SK-N-SH treated with all-trans-retinoic acid at 6 μM for 48 hours (cell line): ENCODE data around the gene LYPD1.

Experiments used
- ATAC-seq: fragments of 200-7000 bp; cut with Tn5 transposase; 3 replicates; pipeline ENCODE4 v1.9.1; 2020; ENCODE audit warnings: mild to moderate bottlenecking, moderate library complexity
- ARNTL ChIP-seq: fragments of 450-650 bp; formaldehyde crosslinking; IDR thresholded peaks from 2 replicates; pipeline ENCODE4 v1.5.0; 2020; ENCODE audit warnings: low read depth, mild to moderate bottlenecking, moderate library complexity, borderline replicate concordance
- BACH2 ChIP-seq: fragments of 250-450 bp; sonication (Bioruptor Pico); IDR thresholded peaks from 2 replicates; pipeline ENCODE4 v1.9.0; 2021; ENCODE audit warnings: mild to moderate bottlenecking, borderline replicate concordance
- CREB5 ChIP-seq: fragments of 250-450 bp; sonication (Bioruptor Pico); IDR thresholded peaks from 2 replicates; pipeline ENCODE4 v1.5.1; 2020; ENCODE audit warnings: low read depth, mild to moderate bottlenecking, moderate library complexity
- CSDC2 ChIP-seq: fragments of 250-450 bp; sonication (Bioruptor Pico); IDR thresholded peaks from 2 replicates; pipeline ENCODE4 v1.5.0; 2020; ENCODE audit warnings: mild to moderate bottlenecking, moderate library complexity
- ESRRG ChIP-seq: fragments of 250-450 bp; sonication (Bioruptor Pico); IDR thresholded peaks from 2 replicates; pipeline ENCODE4 v1.6.1; 2021; ENCODE audit warnings: mild to moderate bottlenecking
- GLIS3 ChIP-seq: fragments of 250-450 bp; sonication (Bioruptor Pico); IDR thresholded peaks from 2 replicates; pipeline ENCODE4 v1.5.0; 2020; ENCODE audit warnings: mild to moderate bottlenecking, moderate library complexity
- ISL1 ChIP-seq: fragments of 250-450 bp; sonication (Bioruptor Pico); IDR thresholded peaks from 2 replicates; pipeline ENCODE4 v2.1.2; 2022; ENCODE audit warnings: mild to moderate bottlenecking, moderate library complexity
- OSR1 ChIP-seq: fragments of 250-450 bp; sonication (Bioruptor Pico); IDR thresholded peaks from 2 replicates; pipeline ENCODE4 v1.8.0; 2022; ENCODE audit warnings: moderate library complexity, mild to moderate bottlenecking, inconsistent platforms
- PATZ1 ChIP-seq: fragments of 250-450 bp; sonication (Bioruptor Pico); IDR thresholded peaks from 2 replicates; pipeline ENCODE4 v1.8.0; 2020; ENCODE audit warnings: mild to moderate bottlenecking, moderate library complexity, borderline replicate concordance
- PPARA ChIP-seq: fragments of 250-450 bp; sonication (Bioruptor Pico); IDR thresholded peaks from 2 replicates; pipeline ENCODE4 v1.5.0; 2020; ENCODE audit warnings: mild to moderate bottlenecking, borderline replicate concordance
- RARB ChIP-seq: fragments of 250-450 bp; sonication (Bioruptor Pico); IDR thresholded peaks from 2 replicates; pipeline ENCODE4 v1.8.0; 2021; ENCODE audit warnings: mild to moderate bottlenecking, moderate library complexity
- SNAI2 ChIP-seq: fragments of 250-450 bp; sonication (Bioruptor Pico); IDR thresholded peaks from 2 replicates; pipeline ENCODE4 v1.5.0; 2020; ENCODE audit warnings: mild to moderate bottlenecking, moderate library complexity
- TCF4 ChIP-seq: fragments of 250-450 bp; sonication (Bioruptor Pico); IDR thresholded peaks from 2 replicates; pipeline ENCODE4 v1.8.0; 2021; ENCODE audit warnings: mild to moderate bottlenecking, moderate library complexity, borderline replicate concordance
- TOX ChIP-seq: fragments of 250-450 bp; sonication (Bioruptor Pico); IDR thresholded peaks from 2 replicates; pipeline ENCODE4 v1.8.0; 2021; ENCODE audit warnings: mild to moderate bottlenecking, moderate library complexity, borderline replicate concordance
- ZC3H10 ChIP-seq: fragments of 250-450 bp; sonication (Bioruptor Pico); IDR thresholded peaks from 2 replicates; pipeline ENCODE4 v1.5.1; 2021; ENCODE audit warnings: mild to moderate bottlenecking, moderate library complexity
- ZFP30 ChIP-seq: fragments of 450-650 bp; formaldehyde crosslinking; IDR thresholded peaks from 2 replicates; pipeline ENCODE4 v1.5.0; 2022; ENCODE audit warnings: mild to moderate bottlenecking, moderate library complexity
- ZNF565 ChIP-seq: fragments of 450-650 bp; formaldehyde crosslinking; conservative IDR thresholded peaks from 2 replicates; pipeline ENCODE4 v1.5.0; 2020; ENCODE audit warnings: low read depth, mild to moderate bottlenecking, moderate library complexity
- ZNF70 ChIP-seq: fragments of 450-650 bp; formaldehyde crosslinking; IDR thresholded peaks from 2 replicates; pipeline ENCODE4 v1.5.0; 2020; ENCODE audit warnings: mild to moderate bottlenecking, moderate library complexity
- ZNF8 ChIP-seq: fragments of 450-650 bp; formaldehyde crosslinking; IDR thresholded peaks from 2 replicates; pipeline ENCODE4 v1.5.0; 2020; ENCODE audit warnings: mild to moderate bottlenecking, moderate library complexity
- TF ChIP-seq, protein P1 (sequence below): fragments of 250-450 bp; sonication (Bioruptor Pico); IDR thresholded peaks from 2 replicates; pipeline ENCODE4 v1.5.1; 2021; ENCODE audit warnings: mild to moderate bottlenecking, moderate library complexity
- TF ChIP-seq, protein P2 (sequence below): fragments of 250-450 bp; sonication (Bioruptor Pico); IDR thresholded peaks from 2 replicates; pipeline ENCODE4 v1.5.0; 2020; ENCODE audit warnings: mild to moderate bottlenecking, moderate library complexity
- TF ChIP-seq, protein P3 (sequence below): fragments of 250-450 bp; sonication (Bioruptor Pico); IDR thresholded peaks from 2 replicates; pipeline ENCODE4 v1.8.0; 2021; ENCODE audit warnings: low read depth, mild to moderate bottlenecking, moderate library complexity, borderline replicate concordance

LYPD1 gene

GRCh38 chr2:132618734-132619133 is 51.3 kb downstream of the LYPD1 start:
- TF ChIP-seq CREB5 (no peak), ZNF565 (CRISPR knock-in tag) (no peak), TOX (CRISPR knock-in tag) (no peak), ZNF70 (no peak), ESRRG (CRISPR knock-in tag) (no peak), ISL1 (no peak), OSR1 (no peak)
- ATAC-seq: no peak

- TF ChIP-seq PPARA (CRISPR knock-in tag): no peak
- TF ChIP-seq, all 23 proteins: peak for 0
- ATAC-seq: no peak
Observed at GRCh38 chr2:132617989-132618388, 52.0 kb downstream of the LYPD1 start.

DNA sequence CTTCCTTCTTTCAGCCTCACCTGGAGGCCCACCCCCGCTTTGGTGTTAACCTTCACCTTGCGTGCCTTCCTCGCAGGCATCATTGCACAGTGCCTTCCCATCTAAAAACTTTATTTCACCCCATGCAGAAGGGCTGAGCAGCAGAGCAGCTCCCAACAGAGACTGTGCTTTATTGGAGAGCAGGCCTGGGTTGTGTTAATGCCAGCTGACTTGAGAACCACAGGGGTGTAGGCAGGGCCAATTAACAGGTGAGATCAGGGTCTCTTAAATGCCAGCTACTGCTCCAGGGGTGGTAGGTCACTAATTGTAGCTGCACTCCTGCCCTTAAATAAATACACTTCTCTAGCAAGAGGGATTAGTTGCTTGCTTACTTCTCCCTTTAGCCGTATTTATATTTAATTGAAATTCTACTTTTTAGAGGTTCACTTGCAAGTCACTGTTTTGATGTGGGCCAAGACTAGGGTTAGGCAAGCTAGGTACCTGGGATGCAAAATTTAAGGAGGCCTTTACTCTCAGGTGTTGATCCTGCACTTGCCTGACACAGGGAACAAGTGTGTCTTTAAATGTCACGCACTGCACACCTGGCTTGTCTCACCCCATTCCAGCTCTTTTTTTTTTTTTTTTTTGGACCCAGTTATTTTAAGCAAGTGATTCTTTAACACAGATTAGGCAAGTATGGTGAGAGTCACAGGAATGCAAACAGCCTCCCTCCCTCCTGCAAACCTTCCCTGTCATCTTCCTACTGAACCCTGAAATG is 54.5 kb downstream of the LYPD1 start:
- TF ChIP-seq, protein P1, sequence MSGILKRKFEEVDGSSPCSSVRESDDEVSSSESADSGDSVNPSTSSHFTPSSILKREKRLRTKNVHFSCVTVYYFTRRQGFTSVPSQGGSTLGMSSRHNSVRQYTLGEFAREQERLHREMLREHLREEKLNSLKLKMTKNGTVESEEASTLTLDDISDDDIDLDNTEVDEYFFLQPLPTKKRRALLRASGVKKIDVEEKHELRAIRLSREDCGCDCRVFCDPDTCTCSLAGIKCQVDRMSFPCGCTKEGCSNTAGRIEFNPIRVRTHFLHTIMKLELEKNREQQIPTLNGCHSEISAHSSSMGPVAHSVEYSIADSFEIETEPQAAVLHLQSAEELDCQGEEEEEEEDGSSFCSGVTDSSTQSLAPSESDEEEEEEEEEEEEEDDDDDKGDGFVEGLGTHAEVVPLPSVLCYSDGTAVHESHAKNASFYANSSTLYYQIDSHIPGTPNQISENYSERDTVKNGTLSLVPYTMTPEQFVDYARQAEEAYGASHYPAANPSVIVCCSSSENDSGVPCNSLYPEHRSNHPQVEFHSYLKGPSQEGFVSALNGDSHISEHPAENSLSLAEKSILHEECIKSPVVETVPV (CRISPR knock-in tag): no peak
- no peak for TF ChIP-seq CSDC2 (CRISPR knock-in tag)
- TF ChIP-seq PATZ1 (CRISPR knock-in tag): no peak
- TF ChIP-seq, protein P2, sequence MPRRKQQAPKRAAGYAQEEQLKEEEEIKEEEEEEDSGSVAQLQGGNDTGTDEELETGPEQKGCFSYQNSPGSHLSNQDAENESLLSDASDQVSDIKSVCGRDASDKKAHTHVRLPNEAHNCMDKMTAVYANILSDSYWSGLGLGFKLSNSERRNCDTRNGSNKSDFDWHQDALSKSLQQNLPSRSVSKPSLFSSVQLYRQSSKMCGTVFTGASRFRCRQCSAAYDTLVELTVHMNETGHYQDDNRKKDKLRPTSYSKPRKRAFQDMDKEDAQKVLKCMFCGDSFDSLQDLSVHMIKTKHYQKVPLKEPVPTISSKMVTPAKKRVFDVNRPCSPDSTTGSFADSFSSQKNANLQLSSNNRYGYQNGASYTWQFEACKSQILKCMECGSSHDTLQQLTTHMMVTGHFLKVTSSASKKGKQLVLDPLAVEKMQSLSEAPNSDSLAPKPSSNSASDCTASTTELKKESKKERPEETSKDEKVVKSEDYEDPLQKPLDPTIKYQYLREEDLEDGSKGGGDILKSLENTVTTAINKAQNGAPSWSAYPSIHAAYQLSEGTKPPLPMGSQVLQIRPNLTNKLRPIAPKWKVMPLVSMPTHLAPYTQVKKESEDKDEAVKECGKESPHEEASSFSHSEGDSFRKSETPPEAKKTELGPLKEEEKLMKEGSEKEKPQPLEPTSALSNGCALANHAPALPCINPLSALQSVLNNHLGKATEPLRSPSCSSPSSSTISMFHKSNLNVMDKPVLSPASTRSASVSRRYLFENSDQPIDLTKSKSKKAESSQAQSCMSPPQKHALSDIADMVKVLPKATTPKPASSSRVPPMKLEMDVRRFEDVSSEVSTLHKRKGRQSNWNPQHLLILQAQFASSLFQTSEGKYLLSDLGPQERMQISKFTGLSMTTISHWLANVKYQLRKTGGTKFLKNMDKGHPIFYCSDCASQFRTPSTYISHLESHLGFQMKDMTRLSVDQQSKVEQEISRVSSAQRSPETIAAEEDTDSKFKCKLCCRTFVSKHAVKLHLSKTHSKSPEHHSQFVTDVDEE (CRISPR knock-in tag): no peak
- no peak for TF ChIP-seq ISL1
- TF ChIP-seq ZNF8 (CRISPR knock-in tag): no peak
- no peak for TF ChIP-seq ESRRG (CRISPR knock-in tag)
- TF ChIP-seq OSR1: no peak
- TF ChIP-seq, protein P3, sequence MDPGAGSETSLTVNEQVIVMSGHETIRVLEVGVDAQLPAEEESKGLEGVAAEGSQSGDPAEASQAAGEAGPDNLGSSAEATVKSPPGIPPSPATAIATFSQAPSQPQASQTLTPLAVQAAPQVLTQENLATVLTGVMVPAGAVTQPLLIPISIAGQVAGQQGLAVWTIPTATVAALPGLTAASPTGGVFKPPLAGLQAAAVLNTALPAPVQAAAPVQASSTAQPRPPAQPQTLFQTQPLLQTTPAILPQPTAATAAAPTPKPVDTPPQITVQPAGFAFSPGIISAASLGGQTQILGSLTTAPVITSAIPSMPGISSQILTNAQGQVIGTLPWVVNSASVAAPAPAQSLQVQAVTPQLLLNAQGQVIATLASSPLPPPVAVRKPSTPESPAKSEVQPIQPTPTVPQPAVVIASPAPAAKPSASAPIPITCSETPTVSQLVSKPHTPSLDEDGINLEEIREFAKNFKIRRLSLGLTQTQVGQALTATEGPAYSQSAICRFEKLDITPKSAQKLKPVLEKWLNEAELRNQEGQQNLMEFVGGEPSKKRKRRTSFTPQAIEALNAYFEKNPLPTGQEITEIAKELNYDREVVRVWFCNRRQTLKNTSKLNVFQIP (CRISPR knock-in tag): no peak
- no peak for TF ChIP-seq ZC3H10 (CRISPR knock-in tag)
- no peak for TF ChIP-seq ZFP30
- no peak for TF ChIP-seq SNAI2 (CRISPR knock-in tag)
- no peak for TF ChIP-seq RARB (CRISPR knock-in tag)
- no peak for TF ChIP-seq TCF4 (CRISPR knock-in tag)
- no peak for TF ChIP-seq ARNTL (CRISPR knock-in tag)
- TF ChIP-seq CREB5: no peak
- TF ChIP-seq ZNF565 (CRISPR knock-in tag): no peak
- no peak for TF ChIP-seq BACH2 (CRISPR knock-in tag)
- TF ChIP-seq GLIS3: no peak
- TF ChIP-seq TOX (CRISPR knock-in tag): no peak
- ATAC-seq: no peak
